Measurements from ENCODE around the gene VSIR. TPM values are rescaled to one million over a fixed set of nuclear protein-coding genes. Genes with fewer than 3 reads are reported as not detected.

Gene VSIR
- total RNA-seq, 3 donors from 2014 or later (not counting 1 experiment from before 2014, with no cell fraction given) = 134 to 193 (median 178) TPM

DNA sequence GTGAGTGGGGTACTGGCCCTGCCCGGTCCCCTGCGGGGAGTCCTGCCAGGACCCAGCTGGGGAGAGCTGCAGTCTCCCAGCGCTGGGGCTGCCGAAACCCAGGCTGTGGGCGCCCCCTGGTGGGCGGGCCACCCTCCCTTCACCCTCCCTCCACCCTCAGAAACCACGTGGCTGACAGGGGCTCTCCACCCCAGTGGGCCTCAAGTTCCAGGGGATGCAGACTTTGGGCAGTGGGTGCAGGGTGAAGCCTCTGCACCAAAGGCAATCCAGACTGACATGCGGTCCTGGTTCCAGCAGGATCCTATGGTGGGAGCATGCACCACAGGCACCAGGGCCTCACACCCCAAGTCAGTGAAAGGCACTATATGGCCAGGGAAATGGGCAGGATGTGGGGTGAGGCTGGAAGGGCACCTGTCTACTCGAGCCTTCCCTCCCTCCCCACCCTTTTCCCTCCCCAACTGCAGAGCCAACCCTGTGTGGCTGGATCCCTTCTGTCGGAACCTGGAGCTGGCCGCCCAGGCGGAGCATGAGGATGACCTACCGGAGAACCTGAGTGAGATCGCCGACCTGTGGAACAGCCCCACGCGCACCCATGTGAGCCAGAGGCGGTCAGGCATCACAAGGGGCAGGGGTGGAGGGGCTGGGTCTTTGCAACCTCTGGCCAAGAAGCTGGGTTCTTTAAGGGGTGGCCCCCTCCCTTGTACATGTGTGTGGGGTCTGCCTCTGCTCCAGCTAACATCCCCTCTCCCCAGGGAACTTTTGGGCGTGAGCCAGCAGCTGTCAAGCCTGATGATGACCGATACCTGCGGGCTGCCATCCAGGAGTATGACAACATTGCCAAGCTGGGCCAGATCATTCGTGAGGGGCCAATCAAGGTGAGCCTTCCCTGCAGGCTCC lies 38.9 kb upstream of the VSIR start:
- H3K4me1 Mint-ChIP-seq = no peaks in the 10 kb centered on the region
- intact Hi-C loops (cut with micrococcal nuclease) = loop anchor here (1.0 to 5.0 kb wide), 3 partner anchors 147 to 498 kb away; no protein-coding TSS in a partner anchor
- Histone ChIP-seq H3K9me3 (ENCODE audit: control insufficient read depth, insufficient read depth, low read length) (no peaks in the 10 kb centered on the region), H3K27ac (ENCODE audit: low read length) (no peak overlapping the region), H3K36me3 (ENCODE audit: control insufficient read depth, insufficient read depth, low read length) (peaks cover 22% of the 10 kb centered on the region), H3K4me3 (ENCODE audit: low read length) (no peak overlapping the region), H3K4me1 (ENCODE audit: control insufficient read depth, insufficient read depth, low read length) (peaks cover 10% of the 10 kb centered on the region), H3K27me3 (ENCODE audit: control insufficient read depth, insufficient read depth, low read length) (no peaks in the 10 kb centered on the region)
- TF ChIP-seq, protein P1, sequence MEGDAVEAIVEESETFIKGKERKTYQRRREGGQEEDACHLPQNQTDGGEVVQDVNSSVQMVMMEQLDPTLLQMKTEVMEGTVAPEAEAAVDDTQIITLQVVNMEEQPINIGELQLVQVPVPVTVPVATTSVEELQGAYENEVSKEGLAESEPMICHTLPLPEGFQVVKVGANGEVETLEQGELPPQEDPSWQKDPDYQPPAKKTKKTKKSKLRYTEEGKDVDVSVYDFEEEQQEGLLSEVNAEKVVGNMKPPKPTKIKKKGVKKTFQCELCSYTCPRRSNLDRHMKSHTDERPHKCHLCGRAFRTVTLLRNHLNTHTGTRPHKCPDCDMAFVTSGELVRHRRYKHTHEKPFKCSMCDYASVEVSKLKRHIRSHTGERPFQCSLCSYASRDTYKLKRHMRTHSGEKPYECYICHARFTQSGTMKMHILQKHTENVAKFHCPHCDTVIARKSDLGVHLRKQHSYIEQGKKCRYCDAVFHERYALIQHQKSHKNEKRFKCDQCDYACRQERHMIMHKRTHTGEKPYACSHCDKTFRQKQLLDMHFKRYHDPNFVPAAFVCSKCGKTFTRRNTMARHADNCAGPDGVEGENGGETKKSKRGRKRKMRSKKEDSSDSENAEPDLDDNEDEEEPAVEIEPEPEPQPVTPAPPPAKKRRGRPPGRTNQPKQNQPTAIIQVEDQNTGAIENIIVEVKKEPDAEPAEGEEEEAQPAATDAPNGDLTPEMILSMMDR (IDR thresholded peaks at IDR 0.05) = peak; percentile 78
- peak; percentile 75 to 88 for DNase-seq
- no peaks in the 10 kb centered on the region for H3K9me3 Mint-ChIP-seq
- WGBS (ENCODE audit: insufficient coverage) = 58% methylated on average over 22 of the region's 22 CpGs
- no peak overlapping the region for H3K4me3 Mint-ChIP-seq
- ATAC-seq = peak; percentile 86 to 96 (median 96)
- peaks cover 0 to 5% of the 10 kb centered on the region in 2 donors for H3K27me3 Mint-ChIP-seq (ENCODE audit: low read depth in 2 of 2)
- H3K27ac Mint-ChIP-seq = no peak overlapping the region
- H3K36me3 Mint-ChIP-seq = peaks cover 13% of the 10 kb centered on the region

DNA sequence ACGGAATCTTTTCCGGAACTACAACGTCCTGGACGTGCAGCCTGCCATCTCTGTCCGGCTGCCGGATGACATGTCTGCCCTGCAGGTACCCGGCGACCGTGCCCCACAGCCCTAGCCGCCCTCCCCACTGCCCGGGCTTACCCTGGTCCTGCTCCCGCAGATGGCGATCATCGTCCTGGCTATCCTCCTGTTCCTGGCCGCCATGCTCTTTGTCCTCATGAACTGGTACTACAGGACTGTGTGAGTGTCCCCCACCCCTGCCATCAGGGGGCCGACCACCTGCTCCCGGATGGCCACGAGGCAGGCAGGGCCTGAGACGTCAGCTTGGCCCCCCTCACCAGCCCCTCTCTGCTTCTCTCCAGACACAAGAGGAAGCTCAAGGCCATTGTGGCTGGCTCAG lies 38.0 kb upstream of the VSIR start:
- H3K4me3 ChIP-seq (ENCODE audit: low read length) = no peak overlapping the region
- TF ChIP-seq, protein P1 (IDR thresholded peaks at IDR 0.05) = no peak
- ATAC-seq (no peak), DNase-seq (no peak)
- no peaks in the 10 kb centered on the region for H3K27me3 ChIP-seq (ENCODE audit: control insufficient read depth, insufficient read depth, low read length)
- H3K36me3 Mint-ChIP-seq = peaks cover 8% of the 10 kb centered on the region
- 78% methylated on average over 19 of the region's 19 CpGs for WGBS (ENCODE audit: insufficient coverage)
- peaks cover 10% of the 10 kb centered on the region for H3K4me1 ChIP-seq (ENCODE audit: control insufficient read depth, insufficient read depth, low read length)
- H3K9me3 Mint-ChIP-seq = no peaks in the 10 kb centered on the region
- peaks cover 13% of the 10 kb centered on the region for H3K36me3 ChIP-seq (ENCODE audit: control insufficient read depth, insufficient read depth, low read length)
- H3K27ac Mint-ChIP-seq = no peak overlapping the region
- H3K27me3 Mint-ChIP-seq (ENCODE audit: low read depth in 2 of 2) = peaks cover 0 to 5% of the 10 kb centered on the region in 2 donors
- no peak overlapping the region for H3K4me3 Mint-ChIP-seq
- H3K4me1 Mint-ChIP-seq = no peaks in the 10 kb centered on the region
- H3K9me3 ChIP-seq (ENCODE audit: control insufficient read depth, insufficient read depth, low read length) = no peaks in the 10 kb centered on the region
- intact Hi-C loops (cut with micrococcal nuclease) = loop anchor here (5.0 kb wide), 1 partner anchor 429 kb away; no protein-coding TSS in a partner anchor
- no peak overlapping the region for H3K27ac ChIP-seq (ENCODE audit: low read length)

DNA sequence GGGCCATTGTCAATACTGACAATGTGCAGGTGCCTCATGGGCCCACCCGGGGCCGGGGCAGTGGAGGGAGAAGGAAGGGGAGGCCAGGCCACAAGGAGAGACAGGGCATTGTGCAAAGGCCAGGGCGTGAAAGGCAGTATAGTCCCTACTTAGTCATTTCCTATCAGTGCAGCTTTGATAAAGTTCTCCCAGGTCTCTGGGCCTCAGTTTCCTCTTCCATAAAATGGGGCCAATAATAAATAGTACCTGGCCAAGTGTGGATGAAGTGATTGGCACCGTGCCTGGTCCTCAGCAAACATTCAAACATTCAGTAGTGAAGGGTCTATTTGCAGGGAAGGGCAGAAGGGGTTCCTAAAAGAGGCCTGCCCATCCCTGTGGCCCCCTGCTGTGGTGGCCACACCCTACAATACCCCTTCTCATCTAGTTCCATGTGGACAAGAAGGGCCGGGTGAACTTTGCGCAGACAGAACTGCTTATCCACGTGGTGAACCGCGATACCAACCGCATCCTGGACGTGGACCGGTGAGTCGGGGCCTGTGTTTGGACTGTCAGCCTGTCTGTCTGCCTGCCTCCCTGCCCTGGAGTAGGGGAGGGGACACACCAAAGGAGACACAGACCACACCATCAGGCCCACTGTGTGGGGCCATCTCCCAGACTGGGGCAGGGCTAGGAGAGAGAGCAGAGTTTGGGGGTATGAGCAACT lies 36.9 kb upstream of the VSIR start:
- peaks cover 4% of the 10 kb centered on the region for H3K36me3 ChIP-seq (ENCODE audit: control insufficient read depth, insufficient read depth, low read length)
- no peak overlapping the region for H3K4me3 ChIP-seq (ENCODE audit: low read length)
- no peaks in the 10 kb centered on the region for H3K4me1 Mint-ChIP-seq
- TF ChIP-seq, protein P1 (IDR thresholded peaks at IDR 0.05) = no peak
- no peaks in the 10 kb centered on the region for H3K36me3 Mint-ChIP-seq
- H3K27me3 ChIP-seq (ENCODE audit: control insufficient read depth, insufficient read depth, low read length) = no peaks in the 10 kb centered on the region
- H3K27me3 Mint-ChIP-seq (ENCODE audit: low read depth in 2 of 2) = peaks cover 0 to 5% of the 10 kb centered on the region in 2 donors
- no peak overlapping the region for H3K27ac ChIP-seq (ENCODE audit: low read length)
- no peaks in the 10 kb centered on the region for H3K9me3 Mint-ChIP-seq
- H3K4me3 Mint-ChIP-seq = no peak overlapping the region
- ATAC-seq (no peak), DNase-seq (no peak)
- intact Hi-C loops (cut with micrococcal nuclease) = loop anchor here (5.0 kb wide), 1 partner anchor 428 kb away; no protein-coding TSS in a partner anchor
- no peak overlapping the region for H3K27ac Mint-ChIP-seq
- H3K4me1 ChIP-seq (ENCODE audit: control insufficient read depth, insufficient read depth, low read length) = peaks cover 14% of the 10 kb centered on the region
- 79% methylated on average over 12 of the region's 13 CpGs for WGBS (ENCODE audit: insufficient coverage)
- H3K9me3 ChIP-seq (ENCODE audit: control insufficient read depth, insufficient read depth, low read length) = no peaks in the 10 kb centered on the region

Data from natural killer cell (primary cell).